ENCODE results near the gene PHACTR4. TPM values are rescaled to one million over a fixed set of nuclear protein-coding genes. Genes with fewer than 3 reads are reported as not detected.

The PHACTR4 gene
- total and polyA plus RNA-seq, 2 of the 13 experiments (the other 11 are each of a cell fraction or from before 2014, with no cell fraction given): 13.9 to 17.1 TPM

GRCh38 chr1:28326515-28326914, 43.0 kb upstream of the PHACTR4 start:
- peaks cover 6% of the 10 kb centered on the region for H3K79me2 ChIP-seq (ENCODE audit: insufficient read depth, low read length)
- in situ Hi-C loops (cut with HindIII; ENCODE audit: extremely low pct_ligation_motif_present, low pct_unique_long_range_greater_than_20kb): no loop called here
- H3K27me3 ChIP-seq (ENCODE audit: control insufficient read depth in 1 of 2, insufficient read depth in 2 of 2, low read length in 2 of 2): no peaks in the 10 kb centered on the region
- no peaks in the 10 kb centered on the region for H3K9me3 ChIP-seq (ENCODE audit: low read length)
- CTCF ChIA-PET (ENCODE audit: low intra/inter-chr PET ratio, low total read pairs): no interaction called here
- ATAC-seq (no peak), FAIRE-seq (no peak), DNase-seq (ENCODE audit: low spot score) (no peak)
- POLR2A ChIA-PET: interaction anchor here (1.1 to 3.9 kb wide), 4 partner anchors 12 to 91 kb away, joined by 6 to 38 read pairs (median 17); partner anchors contain the start of gene ATP5IF1
- H3K27ac ChIP-seq (ENCODE audit: extremely low read length, insufficient read depth, low read length): no peak overlapping the region
- TF ChIP-seq ATF5 (CRISPR knock-in tag; IDR thresholded peaks at IDR 0.05; ENCODE audit: low read depth) (no peak), RARA (CRISPR knock-in tag; IDR thresholded peaks at IDR 0.05) (no peak), THAP11 (CRISPR knock-in tag; IDR thresholded peaks at IDR 0.05) (no peak), SRSF4 (IDR thresholded peaks at IDR 0.05; ENCODE audit: low read depth, low read length, poor library complexity, severe bottlenecking) (no peak), KAT7 (CRISPR knock-in tag; IDR thresholded peaks at IDR 0.05; ENCODE audit: borderline replicate concordance) (no peak), REXO4 (CRISPR knock-in tag; IDR thresholded peaks at IDR 0.05; ENCODE audit: borderline replicate concordance) (no peak), ZNF350 (CRISPR knock-in tag; IDR thresholded peaks at IDR 0.05; ENCODE audit: borderline replicate concordance, low read depth) (no peak), ARID2 (CRISPR knock-in tag; IDR thresholded peaks at IDR 0.05; ENCODE audit: borderline replicate concordance) (no peak), ZBTB7A (CRISPR knock-in tag; IDR thresholded peaks at IDR 0.05) (no peak)
- no peak overlapping the region for H2AFZ ChIP-seq (ENCODE audit: low read length)
- no peak overlapping the region for H3K4me3 ChIP-seq (replicated peaks in 1 of 3; ENCODE audit: insufficient read depth in 1 of 3, low read depth in 2 of 3, low read length in 3 of 3)
- no peak overlapping the region for H3K4me2 ChIP-seq (ENCODE audit: low read depth, low read length)
- peaks cover 60% of the 10 kb centered on the region for H3K4me1 ChIP-seq (ENCODE audit: insufficient read depth, low read length)
- peaks cover 2 to 5% of the 10 kb centered on the region in 2 experiments; a peak in 2 of 5 replicates for H3K36me3 ChIP-seq (replicated peaks in 1 of 2; ENCODE audit: control insufficient read depth in 1 of 2, insufficient read depth in 2 of 2, low read length in 2 of 2)
- H4K20me1 ChIP-seq (ENCODE audit: insufficient read depth, low read length): no peaks in the 10 kb centered on the region
- no TSS peak for BruUV-seq (replicated peaks)
- intact Hi-C loops (cut with micrococcal nuclease; ENCODE audit: unreplicated experiment): loop anchor here (10.0 kb wide), 1 partner anchor 62 kb away; no protein-coding TSS in a partner anchor
- H3K9ac ChIP-seq (ENCODE audit: insufficient read depth, low read depth, low read length): no peak overlapping the region
